RWPE2 (cell line): ENCODE measurements around the gene SCAANT1.

Source experiments
- ATAC-seq: fragments of 200-7000 bp; cut with Tn5 transposase; 3 replicates; pipeline ENCODE4 v1.9.1; 2021; ENCODE audit warnings: low read depth
- DNase-seq: peaks from one replicate; pipeline ENCODE4 v3.0.0-alpha.2; 2020; ENCODE audit warnings: low spot score
- H3K27ac ChIP-seq: fragments of 450-650 bp; 2 replicates; pipeline ENCODE4 v1.5.1; 2017; ENCODE audit warnings: mild to moderate bottlenecking; ENCODE audit not compliant: poor library complexity, severe bottlenecking
- H3K27me3 ChIP-seq: fragments of 250-450 bp; sonication (Bioruptor Pico); 2 replicates; pipeline ENCODE4 v1.5.1; 2021; ENCODE audit warnings: mild to moderate bottlenecking, moderate library complexity; ENCODE audit not compliant: insufficient read depth, poor library complexity, severe bottlenecking
- H3K36me3 ChIP-seq: fragments of 250-450 bp; sonication (Bioruptor Pico); 2 replicates; pipeline ENCODE4 v1.5.1; 2020; ENCODE audit warnings: low read depth, mild to moderate bottlenecking, moderate library complexity
- H3K4me1 ChIP-seq: fragments of 250-450 bp; sonication (Bioruptor Pico); 2 replicates; pipeline ENCODE4 v1.5.1; 2021; ENCODE audit warnings: mild to moderate bottlenecking, moderate library complexity; ENCODE audit not compliant: insufficient read depth, poor library complexity, severe bottlenecking
- H3K4me3 ChIP-seq: fragments of 250-450 bp; sonication (Bioruptor Pico); 2 replicates; pipeline ENCODE4 v1.5.1; 2021; ENCODE audit warnings: mild to moderate bottlenecking, moderate library complexity; ENCODE audit not compliant: severe bottlenecking
- H3K9me3 ChIP-seq: fragments of 250-450 bp; sonication (Bioruptor Pico); 2 replicates; pipeline ENCODE4 v1.5.1; 2021; ENCODE audit warnings: mild to moderate bottlenecking, moderate library complexity; ENCODE audit not compliant: severe bottlenecking
- TF ChIP-seq, protein P1 (sequence below): fragments of 450-650 bp; IDR thresholded peaks from one replicate; pipeline ENCODE4 v1.5.1; 2017; ENCODE audit warnings: mild to moderate bottlenecking, moderate library complexity; ENCODE audit not compliant: poor library complexity, severe bottlenecking

SCAANT1 gene

DNA sequence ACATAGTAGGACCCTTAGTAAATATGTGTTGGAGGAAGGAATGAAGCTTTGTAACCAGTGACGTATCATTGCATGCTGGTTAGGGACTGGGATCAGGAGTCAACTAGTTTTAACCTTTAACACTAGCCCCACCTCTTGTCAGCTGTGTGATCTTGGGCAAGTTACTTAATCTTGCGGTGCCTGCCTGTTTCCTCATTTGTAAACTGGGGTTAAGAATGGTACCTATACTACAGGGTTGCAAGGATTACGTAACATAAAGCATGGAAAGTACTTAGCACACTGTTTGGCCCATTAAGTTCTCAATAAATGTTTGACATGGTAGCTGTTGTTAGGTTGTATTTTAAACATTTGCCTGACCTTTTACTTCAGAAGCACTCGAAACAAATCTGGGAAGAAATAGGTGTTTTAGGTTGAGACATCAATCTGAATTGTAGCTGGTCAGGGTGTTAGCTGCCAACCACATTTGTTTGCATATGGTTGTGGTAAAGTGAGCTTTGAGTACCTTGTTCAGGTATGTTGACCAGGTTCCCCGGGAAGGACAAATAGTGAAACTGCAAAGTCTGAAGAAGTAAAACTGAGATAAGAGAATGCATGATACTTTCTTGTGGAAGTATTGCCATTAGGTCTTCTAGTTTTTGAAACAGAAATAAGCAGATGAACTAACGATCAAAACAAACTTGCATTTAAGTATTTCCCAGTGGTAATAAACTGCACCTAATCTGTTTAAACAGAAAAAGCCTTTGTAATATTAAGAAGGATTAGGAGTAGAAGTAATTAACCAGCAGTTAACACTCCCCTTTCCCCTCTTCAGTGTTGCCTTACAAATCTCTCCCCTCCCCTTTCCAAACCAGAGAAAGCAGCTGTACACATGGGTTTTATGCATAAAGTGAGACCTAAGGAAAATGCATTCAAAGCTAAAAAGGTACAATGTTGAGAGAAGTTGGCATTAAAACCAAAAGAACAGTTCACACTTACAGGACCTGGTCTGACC, 25.8 kb upstream of the SCAANT1 start:
- H3K27ac ChIP-seq: peak overlapping the region; percentile 6
- no peaks in the 10 kb centered on the region for H3K27me3 ChIP-seq
- TF ChIP-seq, protein P1, sequence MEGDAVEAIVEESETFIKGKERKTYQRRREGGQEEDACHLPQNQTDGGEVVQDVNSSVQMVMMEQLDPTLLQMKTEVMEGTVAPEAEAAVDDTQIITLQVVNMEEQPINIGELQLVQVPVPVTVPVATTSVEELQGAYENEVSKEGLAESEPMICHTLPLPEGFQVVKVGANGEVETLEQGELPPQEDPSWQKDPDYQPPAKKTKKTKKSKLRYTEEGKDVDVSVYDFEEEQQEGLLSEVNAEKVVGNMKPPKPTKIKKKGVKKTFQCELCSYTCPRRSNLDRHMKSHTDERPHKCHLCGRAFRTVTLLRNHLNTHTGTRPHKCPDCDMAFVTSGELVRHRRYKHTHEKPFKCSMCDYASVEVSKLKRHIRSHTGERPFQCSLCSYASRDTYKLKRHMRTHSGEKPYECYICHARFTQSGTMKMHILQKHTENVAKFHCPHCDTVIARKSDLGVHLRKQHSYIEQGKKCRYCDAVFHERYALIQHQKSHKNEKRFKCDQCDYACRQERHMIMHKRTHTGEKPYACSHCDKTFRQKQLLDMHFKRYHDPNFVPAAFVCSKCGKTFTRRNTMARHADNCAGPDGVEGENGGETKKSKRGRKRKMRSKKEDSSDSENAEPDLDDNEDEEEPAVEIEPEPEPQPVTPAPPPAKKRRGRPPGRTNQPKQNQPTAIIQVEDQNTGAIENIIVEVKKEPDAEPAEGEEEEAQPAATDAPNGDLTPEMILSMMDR: no peak
- H3K36me3 ChIP-seq: peaks cover 7% of the 10 kb centered on the region
- no peaks in the 10 kb centered on the region for H3K9me3 ChIP-seq
- H3K4me1 ChIP-seq: peaks cover 32% of the 10 kb centered on the region
- H3K4me3 ChIP-seq: no peak overlapping the region
- ATAC-seq (peak; percentile 75), DNase-seq (no peak)

DNA sequence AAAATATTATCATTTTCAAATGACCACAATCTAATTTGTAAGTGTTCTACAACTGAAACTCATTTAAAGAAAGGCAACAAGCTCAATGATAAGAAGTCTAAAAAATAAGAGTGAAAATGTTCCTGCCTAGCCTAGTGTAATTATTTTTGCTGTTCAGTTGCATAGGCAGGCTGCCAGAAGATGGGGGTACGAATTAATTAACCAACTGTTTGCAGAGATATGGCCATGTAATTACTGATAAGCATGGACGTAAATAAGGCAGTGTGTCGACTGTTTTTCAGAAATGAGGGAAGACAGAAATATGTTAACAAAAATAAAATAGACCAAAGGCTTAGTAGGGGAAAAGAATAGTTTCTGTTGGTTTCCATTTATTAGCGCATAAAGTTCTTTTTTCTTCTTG, 24.7 kb upstream of the SCAANT1 start:
- no peak overlapping the region for H3K4me3 ChIP-seq
- no peaks in the 10 kb centered on the region for H3K9me3 ChIP-seq
- H3K27ac ChIP-seq: no peak overlapping the region
- DNase-seq (no peak), ATAC-seq (no peak)
- peaks cover 32% of the 10 kb centered on the region for H3K4me1 ChIP-seq
- TF ChIP-seq, protein P1: no peak
- no peaks in the 10 kb centered on the region for H3K27me3 ChIP-seq
- H3K36me3 ChIP-seq: peaks cover 7% of the 10 kb centered on the region

DNA sequence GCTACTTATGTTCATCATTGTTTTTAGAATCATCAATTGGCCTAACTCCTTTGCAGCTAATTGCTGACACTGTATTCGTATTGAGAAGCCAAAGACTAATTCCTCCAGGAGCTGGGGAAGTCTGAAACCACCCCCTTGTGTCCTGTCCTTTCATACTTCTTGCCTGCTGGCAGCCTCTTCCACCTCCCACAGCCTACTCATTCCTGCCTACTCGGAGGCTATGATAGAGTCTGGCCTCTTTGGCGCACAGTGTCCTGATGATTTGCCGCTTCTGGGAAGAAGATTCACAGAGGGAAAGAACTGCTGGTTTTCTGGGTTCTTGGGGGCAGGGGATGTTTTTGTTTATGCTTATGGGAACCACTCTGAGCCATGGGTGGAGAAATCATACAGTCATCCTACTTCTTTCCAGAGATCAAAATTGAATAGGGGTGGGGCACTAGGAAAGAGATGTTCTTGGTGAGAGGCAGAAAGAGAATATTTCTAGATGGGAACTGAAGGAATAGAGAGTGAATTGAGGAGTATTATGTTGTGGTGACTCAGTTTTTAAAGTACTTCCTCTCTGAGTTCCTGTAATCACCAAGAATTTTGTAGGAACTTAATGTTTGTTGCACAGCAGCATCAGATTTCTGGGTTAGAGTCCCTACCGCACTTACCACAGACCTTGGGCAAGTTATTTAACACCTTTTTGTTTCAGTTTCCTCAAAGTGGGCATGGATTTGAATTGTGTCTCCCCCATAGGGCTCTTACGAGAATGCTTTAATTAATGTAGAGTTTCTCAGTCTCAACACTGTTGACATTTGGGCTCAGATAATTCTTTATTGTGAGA, 22.1 kb upstream of the SCAANT1 start:
- no peak for ATAC-seq
- DNase-seq: no peak
- peaks cover 7% of the 10 kb centered on the region for H3K36me3 ChIP-seq
- peaks cover 18% of the 10 kb centered on the region for H3K4me1 ChIP-seq
- H3K9me3 ChIP-seq: no peaks in the 10 kb centered on the region
- no peak overlapping the region for H3K27ac ChIP-seq
- no peak overlapping the region for H3K4me3 ChIP-seq
- TF ChIP-seq, protein P1: no peak
- no peaks in the 10 kb centered on the region for H3K27me3 ChIP-seq

DNA sequence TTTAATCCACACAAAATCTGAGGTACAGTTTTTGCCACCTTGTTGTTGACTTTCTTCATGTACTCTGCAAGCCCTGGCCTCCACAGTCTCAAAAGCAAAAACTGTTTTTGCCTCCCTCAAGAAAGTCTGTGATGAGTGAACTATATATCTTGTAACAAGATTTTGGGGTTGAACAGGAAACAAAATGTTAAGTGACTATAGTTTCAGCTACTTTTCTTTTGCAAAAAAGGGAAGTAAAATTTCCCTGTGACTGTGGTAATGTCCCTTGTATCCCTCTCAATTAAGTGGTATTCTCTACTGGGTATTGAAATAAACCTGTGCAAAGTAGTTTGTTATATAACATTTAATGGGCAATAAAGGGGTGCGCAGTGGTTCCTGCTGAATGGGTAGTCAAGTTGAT, 21.3 kb upstream of the SCAANT1 start:
- Histone ChIP-seq H3K27me3 (no peaks in the 10 kb centered on the region), H3K4me3 (no peak overlapping the region), H3K36me3 (peaks cover 7% of the 10 kb centered on the region; the same call in 1 of the 2 replicates), H3K9me3 (no peaks in the 10 kb centered on the region), H3K4me1 (peaks cover 17% of the 10 kb centered on the region), H3K27ac (no peak overlapping the region)
- TF ChIP-seq, protein P1: no peak
- ATAC-seq: no peak
- no peak for DNase-seq
